LoVo (cell line): ENCODE data around the gene GRIK2.

Source experiments
- DNase-seq: peaks from one replicate; pipeline ENCODE4 v3.0.0-alpha.2; 2016; ENCODE audit warnings: low spot score

GRIK2 gene

DNA sequence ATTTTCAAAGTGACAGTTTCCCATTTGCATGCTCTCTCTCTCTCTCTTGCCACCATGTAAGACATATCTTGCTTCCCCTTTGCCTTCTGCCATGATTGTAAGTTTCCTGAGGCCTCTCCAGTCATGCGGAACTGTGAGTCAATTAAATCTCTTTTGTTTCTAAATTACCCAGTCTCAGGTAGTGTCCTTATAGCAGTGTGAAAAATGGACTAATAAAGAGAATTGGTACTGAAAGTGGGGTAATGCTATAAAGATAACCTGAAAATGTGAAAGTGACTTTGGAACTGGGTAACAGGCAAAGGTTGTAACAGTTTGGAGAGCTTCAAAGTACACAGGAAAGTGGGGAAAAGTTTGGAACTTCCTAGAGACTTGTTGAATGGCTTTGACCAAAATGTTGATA is 389.8 kb downstream of the GRIK2 start:
- DNase-seq, result no peak

DNA sequence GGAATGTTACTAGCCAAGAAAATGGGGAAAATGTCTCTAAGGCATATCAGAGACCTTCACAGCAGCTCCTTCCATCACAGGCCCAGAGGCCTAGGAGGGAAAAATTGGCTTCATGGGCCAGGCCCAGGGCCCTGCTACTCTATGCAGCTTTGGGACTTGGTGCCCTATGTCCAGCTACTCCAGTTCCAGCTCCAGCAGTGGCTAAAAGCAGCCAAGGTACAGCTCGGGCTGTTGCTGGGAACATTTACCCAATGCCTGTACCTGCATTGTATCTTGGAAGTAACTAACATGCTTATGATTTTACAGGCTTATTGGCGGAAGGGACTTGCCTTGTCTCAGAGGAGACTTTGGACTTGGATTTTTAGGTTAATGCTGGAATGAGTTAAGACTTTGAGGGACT is 390.6 kb downstream of the GRIK2 start:
- no peak for DNase-seq

DNA sequence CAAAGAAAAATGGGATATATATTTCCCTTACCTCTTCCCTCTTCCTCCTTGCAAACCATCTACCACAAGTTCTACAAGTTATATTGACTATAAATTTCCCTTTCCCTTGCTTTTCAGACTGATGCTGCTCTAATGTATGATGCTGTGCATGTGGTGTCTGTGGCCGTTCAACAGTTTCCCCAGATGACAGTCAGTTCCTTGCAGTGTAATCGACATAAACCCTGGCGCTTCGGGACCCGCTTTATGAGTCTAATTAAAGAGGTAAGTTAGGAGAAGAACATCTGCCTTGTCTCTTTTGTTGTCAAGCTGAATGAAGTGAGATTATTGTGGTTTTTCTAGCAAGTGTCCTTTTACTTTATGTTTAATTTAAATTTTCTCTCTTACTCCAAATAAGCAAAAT is 406.0 kb downstream of the GRIK2 start:
- DNase-seq, result no peak

DNA sequence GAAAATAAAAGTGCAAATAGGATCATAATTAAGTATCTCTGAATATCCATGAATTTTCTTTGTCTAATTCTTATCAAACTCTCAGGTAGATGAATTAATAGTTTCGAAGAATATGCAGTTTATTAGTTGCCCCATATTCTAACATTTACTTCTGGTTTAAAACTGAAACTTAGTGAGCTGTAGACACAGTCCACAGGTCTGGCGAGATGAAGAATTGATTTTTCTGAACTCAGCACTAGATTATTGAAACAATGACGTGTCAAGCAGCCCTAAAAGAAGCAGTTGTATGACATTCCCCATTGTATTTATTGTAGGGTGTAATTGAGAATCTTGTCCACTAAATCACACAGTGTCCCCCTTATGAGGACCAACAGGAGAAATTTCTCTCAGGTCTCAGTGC is 407.1 kb downstream of the GRIK2 start:
- no peak for DNase-seq

DNA sequence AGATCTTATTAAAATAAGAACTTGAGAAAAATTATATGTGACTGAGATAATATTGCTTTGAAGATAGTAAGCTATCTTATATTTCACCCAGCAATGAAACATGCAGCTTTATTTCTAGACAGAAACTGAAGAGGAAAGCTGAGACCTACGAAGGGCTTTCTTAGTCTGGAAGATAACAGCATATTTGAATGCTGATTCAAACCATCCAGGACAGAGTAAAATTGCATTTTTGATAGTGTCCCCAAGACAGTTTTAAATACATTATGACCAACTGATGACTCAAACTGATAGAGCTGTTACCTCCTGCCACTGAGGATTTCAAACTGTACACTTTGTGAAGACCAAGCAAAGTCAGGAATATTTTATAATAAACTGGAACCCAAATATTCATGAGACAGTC is 409.6 kb downstream of the GRIK2 start:
- no peak for DNase-seq

DNA sequence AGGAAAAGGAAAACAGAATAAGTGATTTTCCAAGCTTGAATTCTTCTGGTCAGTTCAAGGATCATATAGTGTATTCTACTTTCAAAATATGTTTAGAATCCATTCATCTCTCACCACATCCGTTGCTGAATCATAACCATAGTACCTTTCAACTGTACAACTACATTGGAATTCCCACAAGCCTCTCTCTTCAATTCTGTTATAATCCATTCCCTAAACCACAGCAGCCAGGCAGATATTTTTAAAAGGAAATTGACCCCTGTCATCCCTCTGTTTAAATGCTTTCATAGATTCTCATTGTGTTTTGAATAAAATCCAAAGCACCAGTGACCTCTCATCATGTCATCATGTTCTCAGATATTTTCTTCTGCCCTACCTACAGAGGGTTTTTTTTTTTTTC is 412.7 kb downstream of the GRIK2 start:
- DNase-seq, result no peak

DNA sequence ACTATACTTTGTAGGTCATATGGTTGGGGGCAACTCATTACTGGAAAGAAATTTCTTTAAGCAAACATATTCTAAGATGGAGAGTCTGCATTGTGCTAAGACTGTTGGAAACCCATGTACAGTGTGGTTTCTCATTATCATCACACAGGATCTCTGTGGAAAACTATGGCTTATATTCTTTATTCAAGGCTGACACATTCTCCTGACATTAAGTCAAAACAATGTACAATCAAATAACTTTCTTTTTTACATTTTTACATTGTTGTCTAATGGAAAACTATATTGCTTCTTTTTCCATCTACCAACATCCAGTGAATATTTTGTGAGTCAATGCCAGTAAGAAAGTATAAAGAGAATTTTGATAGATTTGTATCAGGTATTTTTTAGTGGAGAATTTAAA is 417.6 kb downstream of the GRIK2 start:
- no peak for DNase-seq

DNA sequence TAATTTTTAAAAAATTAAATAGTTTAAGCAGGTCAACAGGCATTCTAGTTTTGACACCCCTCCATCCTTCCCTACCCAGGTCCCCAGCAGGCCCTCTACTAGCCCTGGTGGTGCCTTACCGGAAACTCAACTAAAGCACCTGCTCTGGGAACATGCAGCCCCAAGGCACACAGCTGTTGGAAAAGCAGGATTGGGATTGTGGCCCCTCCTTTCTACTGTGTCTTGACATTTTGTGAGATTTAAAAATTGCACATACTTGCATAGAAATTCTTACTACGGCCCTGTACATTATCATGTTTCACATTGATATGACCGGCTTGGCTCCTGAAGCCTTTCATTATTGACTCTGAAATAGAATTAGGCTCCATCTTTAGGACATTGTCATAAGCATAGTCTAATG is 423.2 kb downstream of the GRIK2 start:
- no peak for DNase-seq

DNA sequence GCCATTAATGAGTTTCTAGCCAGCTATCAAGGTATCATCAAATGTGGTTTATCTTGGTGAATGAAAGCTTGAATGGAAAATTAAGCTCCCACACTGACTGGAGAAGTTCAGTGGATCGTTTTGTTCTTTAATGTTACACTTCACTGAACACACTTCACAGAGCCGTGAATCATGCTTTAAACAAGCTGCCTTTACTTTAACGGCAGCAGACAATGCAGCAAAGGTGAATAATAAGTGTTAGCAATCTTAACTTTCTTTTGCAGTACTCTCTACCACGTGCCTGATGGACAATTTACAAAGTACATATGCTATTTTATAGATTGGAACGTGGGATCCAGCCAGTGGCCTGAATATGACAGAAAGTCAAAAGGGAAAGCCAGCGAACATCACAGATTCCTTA is 424.5 kb downstream of the GRIK2 start:
- DNase-seq, result no peak

DNA sequence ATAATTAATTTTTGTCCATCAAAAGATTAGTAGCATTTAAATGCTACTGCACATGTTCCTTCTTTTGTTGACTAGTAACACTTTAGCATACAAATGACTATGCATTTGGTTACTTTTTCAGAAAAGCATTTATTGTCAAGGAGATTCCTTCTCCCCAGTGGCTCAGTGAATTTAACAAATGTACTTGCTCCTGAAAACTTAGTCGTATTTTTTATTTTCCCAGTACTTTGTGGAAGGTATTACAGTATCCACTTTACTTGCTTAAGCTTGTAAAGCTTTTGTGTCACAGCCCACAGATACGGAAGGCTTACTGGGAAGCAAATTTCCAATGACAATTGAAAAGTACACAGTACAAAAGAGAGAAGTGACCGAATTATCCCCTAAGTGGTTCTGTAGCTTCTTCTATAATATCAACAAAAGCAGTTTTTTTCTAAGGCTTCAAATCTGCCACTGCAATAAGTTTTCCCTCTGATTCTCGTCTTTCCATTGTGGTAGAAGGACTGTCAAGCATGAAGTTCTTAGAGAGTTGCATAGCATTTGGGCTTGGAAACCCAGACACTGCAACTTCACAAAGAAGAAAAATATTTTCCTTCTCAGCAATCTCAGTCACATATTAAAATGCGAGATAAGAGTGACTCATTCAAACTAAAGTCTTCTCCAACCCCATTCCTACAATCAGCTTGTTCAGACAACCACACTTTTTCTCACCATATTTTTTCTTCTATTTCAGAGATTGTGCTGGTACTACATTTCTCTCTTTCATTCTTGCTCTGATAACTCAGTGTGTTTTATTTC is 431.2 kb downstream of the GRIK2 start:
- no peak for DNase-seq

DNA sequence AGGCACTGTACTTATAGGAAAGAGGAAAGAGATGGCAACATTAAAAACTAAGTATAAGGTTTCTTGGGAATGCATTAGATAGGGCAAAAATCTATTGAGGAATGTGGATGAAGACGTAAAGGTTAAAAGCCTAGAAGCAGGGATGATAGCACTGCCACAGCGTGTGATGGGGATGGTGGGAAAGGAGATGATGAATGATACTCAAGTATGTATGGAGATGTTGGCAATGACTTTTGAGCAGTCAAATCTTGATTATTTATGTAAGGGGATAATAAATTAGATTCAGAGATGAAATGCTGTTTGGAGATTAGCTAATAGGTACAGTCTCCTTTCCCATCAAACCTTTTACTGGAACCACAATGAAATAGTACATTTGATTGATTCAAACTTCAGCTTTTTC is 432.8 kb downstream of the GRIK2 start:
- no peak for DNase-seq

DNA sequence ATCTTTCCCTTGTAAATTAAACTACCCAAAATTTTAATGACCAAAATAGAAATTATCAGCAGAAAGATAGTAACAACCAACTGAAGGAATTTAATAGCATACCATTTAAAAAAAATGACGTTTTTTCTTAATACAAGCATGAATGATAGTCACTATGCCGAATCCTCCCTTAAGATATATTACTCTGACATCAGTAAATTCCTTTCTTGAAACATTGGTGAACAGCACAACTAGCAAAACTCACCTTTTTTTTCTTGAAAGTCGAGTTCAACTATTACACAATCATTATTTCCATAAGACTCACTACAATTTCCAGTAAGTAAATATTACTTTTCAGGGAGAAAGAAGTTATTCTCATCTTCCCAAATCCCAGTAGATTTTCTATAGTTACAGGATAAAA is 433.2 kb downstream of the GRIK2 start:
- no peak for DNase-seq

DNA sequence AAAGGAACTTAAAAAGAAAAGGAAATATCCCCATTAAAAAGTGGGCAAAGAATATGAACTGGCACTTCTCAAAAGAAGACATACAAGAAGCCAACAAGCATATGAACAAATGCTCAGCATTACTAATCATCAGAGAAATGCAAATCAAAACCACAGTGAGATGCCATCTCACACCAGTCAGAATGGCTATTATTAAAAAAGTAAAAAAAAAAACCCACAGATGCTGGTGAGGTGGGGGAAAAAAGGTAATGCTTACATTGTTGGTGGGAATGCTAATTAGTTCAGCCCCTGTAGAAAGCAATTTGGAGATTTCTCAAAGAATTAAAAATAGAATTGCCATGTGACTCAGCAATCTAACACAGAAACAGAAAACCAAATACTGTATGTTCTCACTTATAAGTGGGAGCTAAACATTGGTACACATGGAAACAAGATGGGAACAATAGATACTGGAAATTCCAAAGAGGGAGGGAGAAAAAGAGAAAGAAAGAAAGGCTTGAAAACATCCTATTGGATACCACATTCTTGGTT is 437.1 kb downstream of the GRIK2 start:
- no peak for DNase-seq

DNA sequence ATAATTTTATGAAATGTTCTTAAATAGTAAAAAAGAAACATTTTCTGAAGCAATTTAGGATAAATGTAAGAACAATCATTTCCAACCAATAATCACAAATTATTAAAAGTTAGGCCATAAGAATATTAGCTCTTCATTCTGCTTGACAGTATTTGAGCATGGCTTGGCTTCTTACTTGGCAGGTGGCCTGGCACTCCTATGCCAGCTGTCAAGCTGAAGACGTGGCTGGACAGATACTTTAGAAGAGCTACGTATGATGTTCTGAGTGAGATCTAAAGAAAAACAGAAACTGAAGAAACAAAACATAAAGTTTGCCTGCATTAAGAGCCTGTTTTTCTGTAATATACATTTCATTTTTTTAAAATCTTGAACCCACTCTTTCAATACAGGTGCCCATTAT is 438.9 kb downstream of the GRIK2 start:
- DNase-seq, result no peak

DNA sequence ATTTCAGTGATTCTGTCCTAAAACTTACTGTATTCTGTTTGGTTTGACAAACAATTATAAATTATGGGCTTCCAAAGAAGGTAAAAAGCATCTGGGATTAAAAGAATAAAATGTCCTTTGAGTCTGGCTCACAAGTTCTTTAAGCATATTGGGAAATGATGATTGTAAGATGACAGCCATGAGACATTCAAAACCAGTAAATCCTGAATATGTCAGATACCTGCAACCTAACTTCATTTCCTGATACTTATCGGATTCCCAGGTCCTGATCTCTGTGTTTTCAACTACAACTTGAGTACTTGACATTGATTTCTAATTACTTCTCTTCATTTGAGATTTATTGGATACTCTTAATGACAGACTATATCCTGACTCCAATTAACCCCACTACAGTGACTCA is 446.6 kb downstream of the GRIK2 start:
- no peak for DNase-seq

DNA sequence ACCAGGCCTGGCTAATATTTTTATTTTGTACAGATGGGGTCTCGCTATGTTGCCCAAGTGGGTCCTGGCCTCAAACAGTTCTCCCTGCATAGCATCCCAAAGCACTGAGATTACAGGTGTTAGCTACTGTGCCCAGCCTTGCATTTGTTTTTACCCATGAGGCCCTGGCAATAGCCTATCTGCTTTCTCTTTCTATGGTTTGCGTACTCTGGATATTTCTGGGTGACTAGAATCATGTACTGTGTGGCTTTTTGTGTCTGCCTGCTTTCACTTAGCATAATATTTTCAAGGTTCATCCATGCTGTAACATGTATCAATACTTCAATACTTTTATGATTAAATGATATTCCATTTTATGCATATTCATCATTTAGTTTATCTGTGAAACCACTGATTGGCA is 451.7 kb downstream of the GRIK2 start:
- DNase-seq, result no peak

DNA sequence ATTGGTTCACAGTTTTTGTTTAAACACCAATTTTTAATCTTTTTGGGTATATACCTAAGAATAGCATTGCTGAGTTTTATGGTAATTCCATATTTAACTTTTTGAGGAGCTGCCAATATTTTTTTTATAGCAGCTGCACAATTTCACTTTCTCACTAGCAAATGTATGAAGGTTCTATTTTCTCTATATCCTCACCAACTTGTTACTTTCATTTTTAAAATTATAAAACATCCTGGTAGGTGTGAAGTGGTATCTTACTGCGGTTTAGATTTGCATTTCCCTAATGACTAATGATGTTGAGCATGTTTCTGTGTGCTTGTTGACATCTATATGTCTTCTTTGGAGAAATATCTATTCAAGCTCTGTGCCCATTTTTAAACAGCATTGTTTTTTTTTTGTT is 452.1 kb downstream of the GRIK2 start:
- no peak for DNase-seq

DNA sequence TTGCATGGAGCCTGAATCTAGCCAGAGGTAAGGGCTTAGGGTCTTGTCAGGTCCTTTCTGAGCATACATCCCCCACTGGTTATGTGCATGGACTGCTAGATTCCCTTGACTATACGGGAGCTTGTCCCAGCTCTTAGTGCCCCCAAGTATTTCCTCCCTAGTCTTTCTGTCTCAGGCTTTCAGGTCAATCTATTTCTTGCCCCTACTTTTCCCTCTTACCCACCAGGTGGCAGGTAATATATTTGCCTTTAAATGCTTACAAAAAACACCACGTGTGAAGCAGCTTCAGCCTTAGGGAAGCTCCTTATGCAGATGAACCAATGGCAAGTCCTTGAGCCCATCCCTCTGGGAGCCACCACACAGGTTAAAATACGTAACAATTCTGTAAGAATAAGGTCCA is 454.2 kb downstream of the GRIK2 start:
- DNase-seq, result no peak

DNA sequence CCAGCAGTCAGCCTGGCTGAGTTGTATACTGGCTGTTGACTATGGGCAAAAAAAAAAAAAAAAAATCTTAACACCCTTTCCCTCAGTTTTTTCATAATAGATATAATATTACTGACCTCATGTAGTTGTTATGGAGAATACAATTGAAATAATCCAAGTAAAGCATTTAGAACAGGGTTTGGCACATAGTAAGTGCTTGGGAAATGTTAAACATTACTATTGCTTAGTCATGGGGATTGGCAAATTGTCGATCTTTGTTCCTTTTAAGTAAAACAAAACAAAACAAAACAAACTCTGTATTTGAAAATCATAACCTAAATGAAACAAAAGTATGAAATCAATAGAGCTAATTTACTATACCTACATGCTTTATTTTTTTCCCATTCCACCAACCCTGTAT is 458.4 kb downstream of the GRIK2 start:
- no peak for DNase-seq

DNA sequence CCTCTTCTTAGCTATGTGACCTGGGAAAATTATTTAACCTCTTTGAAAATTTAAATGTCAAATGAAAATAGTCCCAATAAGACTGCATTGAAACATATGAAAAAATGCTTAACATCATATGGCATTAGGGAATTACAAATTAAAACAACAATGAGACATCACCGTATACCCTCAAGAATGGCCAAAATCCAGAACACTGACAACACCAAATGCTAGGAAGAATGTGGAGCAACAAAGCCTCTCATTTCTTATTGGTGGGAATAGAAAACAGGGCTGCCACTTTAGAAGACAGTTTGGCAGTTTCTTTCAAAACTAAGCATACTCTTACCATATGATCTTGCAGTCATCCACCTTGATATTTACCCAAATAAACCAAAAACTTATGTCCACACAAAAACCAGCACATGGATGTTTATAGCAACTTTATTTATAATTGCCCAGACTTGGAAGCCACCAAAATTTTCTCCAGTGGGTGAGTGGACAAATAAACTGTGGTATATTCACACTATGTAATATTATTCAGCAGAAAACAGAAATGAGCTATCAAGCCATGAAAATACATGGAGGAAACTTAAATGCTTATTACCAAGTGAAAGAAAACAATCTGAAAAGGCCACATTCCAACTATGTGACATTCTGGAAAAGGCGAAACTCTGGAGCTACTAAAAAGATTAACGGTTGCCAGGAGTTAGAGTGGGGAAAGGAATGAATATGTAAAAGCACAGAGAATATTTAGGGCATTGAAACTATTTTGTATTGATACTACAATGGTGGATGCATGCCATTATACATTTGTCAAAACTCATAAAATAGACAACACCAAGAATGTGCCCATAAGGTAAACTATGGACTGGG is 459.9 kb downstream of the GRIK2 start:
- DNase-seq, result no peak

DNA sequence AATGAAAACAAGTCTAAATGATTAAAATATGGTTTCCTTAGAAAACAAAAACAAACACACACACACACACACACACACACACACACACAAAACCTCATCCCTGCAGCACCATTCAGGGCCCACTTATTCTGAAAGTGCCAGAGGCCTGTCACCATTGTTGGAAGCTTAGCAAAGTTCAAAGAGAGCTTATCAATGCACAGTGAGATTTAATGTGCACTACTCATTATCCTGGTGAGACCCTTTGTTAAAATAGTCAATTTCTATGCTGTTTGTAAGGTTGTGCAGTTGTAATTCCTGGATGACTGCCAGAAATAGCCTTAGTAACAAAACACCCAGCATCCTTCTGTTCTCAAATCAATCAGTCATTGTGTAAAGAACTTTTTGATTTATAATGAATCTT is 482.9 kb downstream of the GRIK2 start:
- DNase-seq, result no peak

DNA sequence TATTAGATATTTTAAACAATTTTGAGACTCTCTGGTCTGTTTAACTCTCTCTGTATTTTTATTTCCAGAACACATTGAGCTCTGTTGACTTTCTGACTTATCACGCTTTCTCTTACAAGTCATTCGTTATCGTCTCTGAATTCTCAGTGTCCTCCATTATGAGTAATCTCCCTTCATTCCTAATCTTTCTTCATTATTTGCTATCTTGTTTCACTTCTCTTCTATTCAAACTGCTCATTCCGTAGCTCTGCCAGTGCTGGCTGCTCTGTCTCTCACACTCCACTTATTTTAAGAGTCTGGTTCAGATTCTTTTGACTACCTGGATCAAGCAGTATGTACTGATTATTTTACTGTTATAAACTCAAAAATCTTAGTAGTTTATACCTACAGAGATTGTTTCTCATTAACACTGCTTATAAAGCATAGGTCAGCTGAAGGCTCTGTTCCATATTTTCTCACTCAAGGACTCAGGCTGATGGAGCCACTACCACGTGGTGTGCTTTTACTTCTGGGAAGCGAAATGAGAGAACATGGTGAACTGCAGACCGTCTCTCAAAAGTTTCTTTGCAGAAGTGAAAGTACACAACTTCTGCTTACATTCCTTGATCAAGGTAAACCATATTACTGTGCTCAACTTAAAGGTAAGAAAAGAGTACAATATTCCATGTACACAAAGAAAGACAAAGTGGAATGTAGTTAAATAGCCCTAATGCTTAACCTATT is 485.2 kb downstream of the GRIK2 start:
- no peak for DNase-seq

DNA sequence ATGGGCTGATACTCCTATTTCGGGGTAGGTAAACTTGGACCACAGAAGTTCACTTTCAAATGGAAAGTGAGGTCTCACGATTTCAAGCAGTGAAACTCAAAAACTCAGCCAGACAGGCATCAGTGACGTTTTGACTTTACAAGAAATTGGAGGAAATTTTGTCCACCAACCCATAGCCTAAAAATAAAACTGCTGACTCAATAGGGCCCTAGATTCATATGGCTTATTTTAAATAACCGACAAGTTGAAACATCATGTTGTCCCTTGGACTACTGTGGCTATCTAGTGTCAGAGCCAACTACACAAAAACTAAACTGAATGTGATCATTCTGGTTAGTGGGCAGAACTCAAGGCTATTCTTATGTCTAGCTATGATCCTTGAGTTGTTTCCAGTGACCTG is 486.3 kb downstream of the GRIK2 start:
- no peak for DNase-seq
